HG03159 (cell line): ENCODE results near the gene KRT7.

Experiments used
- ATAC-seq: cut with Tn5 transposase; IDR thresholded peaks from one replicate; pipeline ENCODE4 v1.9.1; 2021; ENCODE audit warnings: mild to moderate bottlenecking, moderate library complexity; ENCODE audit not compliant: unreplicated experiment

The KRT7 gene

DNA sequence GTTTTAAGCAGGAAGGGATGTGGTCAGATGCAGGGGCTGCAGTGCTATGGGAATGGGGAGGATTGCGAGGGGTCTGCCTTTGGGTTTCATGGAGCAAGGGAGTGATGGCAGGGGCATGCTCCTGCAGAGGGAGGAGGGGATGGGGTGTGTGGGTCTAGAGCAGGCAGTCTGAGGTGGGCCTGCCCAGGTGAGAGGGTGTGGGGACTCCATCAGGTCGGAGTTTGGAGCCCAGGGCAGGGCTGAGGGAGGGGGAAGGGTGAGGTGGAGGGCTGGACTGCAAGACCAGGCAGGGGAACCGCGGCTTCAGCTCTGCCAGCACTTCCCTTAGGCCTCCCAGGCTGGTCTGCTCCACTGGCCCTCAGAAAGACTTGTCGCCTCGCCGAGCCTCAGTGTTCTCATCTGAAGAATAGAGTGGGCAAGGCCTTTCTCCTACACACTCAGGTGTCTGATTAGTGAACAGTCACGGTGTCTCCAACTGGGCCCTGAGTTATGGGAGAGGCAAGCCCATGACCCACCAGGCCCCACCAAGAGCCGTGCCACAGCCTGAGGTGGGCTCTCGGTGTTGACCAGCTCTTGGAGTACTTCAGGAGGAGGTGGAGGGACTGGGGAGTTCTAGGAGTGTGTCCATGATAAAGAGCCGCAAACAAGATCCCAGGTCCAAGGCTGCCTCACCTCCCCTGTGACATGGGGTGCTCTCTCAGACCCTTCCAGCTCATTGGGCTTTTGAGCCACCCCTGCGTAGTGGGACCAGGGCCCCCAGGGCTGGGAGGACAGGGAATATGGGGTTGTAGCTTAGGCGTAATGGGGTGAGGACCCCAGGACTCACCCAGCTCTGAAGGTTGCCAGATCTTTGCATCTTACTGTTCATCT lies 21.1 kb upstream of the KRT7 start:
- no peak for ATAC-seq

DNA sequence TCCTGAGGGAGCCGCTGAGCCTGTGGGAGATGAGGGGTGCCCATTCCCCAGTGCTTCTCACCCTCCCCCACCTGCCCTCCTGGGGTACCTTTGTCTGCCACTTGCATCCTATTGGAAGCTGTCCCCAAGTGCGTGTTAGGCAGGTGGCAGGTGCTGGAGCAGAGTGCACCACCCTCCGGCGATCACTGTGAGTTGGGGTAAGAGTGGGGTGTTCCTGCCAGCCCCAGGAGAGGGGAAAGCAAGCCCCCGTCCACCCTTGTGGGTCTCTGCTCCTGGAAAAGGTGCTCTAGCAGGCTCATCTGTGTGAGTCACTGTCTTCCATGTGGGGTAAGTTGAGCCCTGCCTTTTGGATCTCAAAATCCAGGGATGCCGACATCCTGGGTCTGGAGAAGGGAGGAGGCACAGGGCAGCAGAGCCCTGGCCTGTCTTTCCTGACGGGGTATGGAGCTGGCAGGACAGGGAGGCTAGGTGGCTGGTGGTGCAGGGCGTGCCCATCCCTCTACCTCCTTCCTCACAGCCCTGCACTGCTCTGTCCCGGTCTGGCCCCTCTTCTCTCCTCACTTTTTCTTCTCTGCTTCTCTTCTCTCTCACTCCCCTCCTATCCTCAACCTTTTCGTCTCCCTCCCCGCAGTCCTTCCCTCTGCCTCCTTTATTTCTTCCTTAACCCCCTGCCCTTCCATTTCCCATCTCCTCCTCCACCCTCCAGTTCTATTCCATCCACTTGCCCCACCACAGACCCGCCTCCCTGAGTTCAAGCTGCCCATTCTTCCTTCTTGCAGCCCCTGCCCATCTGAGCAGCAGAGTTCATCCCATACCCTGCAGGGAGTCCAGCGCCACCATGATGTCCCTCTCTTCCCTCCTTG lies 20.1 kb upstream of the KRT7 start:
- ATAC-seq: no peak

DNA sequence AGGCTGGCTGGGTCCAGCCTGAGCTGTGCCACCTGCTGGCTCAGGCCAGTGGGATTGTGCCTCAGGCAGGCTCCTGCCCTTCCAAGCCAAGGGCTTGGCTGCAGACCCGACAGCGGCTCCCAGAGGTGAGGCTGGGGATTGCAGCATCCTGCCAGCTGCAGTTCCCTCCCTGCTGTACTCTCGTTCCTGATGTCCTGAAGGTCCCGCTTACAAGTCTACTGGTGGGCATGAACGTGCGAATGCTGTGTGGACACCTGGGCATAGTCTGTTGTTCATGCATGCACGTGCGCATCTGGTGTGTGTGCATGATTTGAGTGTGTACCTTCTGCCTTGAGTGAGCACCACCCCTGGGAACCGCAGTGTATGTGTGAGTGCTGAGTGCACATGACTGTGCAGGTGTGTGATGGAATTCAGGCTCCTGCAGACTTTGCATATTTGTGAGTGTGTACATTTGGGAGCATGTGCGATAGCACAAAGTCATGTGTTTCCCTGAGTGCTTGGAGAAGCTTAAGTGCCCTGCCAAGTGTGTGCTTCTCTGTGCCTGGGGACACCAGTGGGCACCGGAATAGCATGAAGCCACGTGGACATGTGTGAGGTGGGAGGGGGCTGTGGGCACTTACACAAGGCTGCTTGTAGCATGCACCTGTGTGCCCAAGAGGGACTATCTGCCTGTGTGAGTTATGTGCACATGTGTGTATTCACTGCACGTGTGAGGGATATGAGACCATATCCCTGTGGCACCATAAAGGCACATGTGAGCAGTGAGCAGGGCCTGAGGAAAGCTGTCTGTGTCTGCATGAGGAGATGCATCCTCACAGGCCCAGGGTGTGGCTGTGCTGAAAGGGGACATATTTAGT lies 19.3 kb upstream of the KRT7 start:
- no peak for ATAC-seq

DNA sequence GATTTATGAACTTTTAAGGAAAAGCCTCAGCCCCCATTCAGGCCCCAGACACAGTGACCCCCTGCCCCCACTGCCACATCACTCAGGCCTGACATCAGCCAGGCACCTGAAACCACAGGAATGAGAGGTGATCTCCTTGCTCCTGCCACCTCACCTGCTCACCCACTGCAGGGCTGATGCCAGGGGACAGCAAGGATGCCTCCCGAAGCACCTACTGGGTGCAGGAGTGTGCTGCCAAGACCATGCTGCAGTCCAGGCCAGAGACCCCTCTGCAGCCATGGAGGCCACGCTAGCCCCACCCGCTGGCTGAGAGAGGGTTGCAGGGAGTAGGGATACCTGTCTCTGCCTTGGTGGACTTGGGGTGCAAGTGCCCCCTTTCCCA lies 18.6 kb upstream of the KRT7 start:
- no peak for ATAC-seq

DNA sequence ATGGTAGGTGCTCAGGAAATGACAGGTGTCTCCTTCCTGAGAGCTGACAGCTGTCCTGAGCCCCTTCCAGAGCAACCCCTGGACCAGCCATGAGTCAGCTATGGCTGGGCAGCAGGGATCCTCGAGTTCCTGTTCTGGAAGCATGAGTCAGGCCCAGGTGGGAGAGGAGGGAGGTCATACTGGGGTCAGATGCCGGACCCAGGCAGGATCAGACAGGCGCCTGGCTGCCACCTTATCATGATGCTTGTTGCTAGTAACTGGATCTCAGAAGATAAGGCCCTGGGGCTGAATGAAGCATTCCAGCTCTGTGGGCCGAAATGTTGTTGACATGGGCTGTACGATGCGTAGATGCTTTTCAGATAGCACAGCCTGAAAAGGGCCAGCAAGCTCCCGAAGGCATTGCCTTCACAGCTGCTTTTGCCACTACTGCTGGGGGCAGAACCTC lies 17.4 kb upstream of the KRT7 start:
- ATAC-seq: no peak

DNA sequence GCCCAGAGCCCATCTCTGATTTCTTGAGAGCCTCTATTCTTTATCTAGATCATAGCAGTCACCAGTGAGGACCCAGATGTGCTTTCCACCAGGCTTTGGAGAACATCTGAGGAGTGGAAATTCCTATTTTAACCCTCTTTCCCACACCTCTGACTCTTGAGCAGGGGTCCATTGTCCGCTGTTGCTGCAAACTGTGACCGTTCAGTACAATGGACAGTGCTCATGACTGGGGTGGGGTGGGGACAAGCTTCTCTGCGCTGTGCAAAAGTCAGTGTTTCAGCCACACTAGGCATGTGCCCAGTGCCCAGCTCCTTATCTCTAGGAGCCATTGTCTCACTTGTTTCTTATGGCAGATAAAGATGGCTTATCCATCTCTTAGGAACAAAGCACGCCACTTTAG lies 16.9 kb upstream of the KRT7 start:
- no peak for ATAC-seq

DNA sequence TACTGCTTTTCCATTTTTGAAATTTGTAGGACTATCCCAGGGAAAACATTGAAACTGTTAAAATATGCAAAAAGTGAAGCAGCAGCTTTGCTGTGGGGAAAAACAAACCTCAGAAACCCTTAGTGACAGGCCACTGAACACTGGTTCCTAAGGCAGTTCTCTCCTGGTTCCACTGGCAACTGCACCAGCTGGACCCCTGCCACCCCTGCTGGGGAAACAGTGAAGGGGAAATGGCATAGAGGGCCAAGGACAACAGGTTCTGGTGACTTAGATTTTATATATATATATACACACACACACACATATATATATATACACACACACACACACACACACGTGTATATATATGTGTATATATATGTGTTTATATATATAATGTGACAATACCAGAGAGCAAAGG lies 16.2 kb upstream of the KRT7 start:
- ATAC-seq: no peak

DNA sequence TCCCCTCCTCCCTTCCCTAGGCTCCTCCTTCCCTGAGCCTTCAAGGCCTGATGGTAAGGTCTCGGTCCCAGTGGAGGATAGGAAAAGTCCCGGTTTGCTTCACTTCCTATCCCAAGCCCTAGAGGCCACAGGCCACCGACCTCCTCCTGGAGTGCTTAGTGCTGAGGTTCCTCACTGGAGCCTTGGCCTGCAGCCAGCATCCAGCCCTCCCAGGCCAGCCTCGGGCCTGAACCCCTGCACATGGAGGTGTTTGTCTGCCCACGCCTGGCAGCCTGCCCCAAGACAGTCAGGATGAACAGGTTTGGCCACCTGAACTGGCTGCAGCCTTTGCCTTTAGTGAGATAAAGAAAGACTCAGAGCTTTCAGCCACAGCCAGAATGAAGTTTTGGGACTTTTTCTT lies 15.8 kb upstream of the KRT7 start:
- no peak for ATAC-seq

DNA sequence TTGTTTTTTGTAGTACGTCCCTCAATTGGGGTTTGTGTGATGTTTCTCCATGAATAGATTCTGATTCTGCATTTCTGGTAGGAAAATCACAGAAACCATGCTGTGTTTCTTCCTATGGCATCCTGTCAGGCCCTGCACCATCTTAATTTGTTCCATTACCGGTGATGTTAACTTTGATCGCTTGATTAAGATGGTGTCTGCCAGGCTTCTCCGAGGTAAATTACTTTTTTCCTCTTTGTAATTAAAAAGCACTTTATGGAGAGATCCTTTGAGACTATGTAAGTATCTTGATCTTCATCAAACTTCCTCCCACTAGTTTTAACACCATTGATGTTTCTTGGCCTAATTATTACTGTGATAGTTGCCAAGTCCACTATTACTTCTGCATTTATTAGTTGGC lies 15.0 kb upstream of the KRT7 start:
- ATAC-seq: no peak

DNA sequence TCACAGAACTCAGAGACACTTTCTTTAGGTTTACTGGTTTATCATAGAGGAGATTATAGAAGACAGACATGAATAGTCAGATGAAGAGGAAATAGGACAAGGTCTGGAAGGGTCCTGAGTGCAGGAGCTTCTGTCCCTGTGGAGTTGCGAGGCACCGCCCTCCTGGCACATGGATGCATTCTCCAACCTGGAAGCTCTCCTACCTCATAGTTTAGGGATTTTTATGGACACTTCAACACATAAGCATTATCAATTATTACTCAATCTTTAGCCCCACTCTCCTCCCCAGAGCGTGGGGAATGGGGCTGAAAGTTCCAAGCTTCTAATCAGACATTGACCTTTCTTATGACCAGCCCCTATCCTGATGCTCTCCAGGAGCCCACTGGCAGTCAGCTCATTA lies 12.6 kb upstream of the KRT7 start:
- ATAC-seq: no peak

DNA sequence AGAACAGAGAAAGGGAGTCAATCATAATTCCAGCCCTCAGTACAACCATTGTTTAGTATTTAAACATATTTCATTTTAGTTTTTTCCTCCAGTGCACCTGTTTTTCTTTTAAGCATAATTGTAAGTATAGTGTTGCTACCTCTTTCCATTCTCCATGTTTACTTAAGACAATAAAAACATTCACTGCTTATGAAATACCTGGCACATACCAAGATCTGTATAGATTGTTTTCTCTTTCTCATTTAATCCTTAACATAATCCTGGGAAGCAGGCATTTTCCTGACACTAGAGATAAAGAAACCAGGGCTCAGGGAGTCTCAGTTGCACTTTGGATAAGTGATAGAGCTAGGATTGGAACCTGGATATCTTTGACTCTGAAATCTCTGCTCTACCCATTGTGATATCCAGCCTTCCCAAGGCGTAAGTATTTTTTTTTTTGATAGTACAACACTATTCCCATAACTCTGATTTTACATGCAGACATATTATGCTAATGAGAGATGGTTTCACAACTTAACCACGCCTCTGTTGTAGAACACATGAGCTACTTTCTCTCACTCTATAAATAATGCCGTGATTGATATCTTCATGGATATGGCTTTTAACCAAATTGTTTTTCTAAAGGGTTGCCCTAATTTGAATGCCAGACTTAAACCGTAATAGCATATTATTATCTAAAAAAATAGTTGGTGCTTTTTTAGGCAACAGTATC lies 11.8 kb upstream of the KRT7 start:
- ATAC-seq: no peak

DNA sequence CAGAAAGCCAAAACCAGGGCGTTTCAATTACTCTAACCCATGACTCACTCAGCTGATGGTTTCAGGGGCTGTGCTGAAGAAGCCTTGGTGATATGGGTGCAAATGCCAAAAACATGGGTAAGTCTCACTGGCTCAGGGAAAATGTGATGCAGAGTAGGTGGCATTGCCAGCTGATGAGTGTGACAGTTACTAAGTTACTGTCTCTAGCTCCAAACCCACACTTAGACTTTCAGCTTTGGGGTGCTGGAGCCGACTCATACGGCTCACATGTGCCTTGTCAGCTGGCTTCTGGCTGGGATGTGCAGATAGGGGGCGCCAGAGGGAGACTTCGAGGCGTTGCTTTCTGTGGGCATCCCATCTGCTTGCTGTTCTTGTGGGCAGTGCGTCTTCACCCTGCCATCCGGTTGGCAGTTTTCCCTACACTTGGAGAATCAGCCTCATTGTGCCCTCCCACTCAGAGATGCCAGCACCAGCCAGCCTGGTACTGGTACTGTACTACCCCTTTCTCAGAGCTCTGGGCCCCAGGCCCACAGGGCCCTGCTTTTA lies 11.1 kb upstream of the KRT7 start:
- ATAC-seq: no peak

DNA sequence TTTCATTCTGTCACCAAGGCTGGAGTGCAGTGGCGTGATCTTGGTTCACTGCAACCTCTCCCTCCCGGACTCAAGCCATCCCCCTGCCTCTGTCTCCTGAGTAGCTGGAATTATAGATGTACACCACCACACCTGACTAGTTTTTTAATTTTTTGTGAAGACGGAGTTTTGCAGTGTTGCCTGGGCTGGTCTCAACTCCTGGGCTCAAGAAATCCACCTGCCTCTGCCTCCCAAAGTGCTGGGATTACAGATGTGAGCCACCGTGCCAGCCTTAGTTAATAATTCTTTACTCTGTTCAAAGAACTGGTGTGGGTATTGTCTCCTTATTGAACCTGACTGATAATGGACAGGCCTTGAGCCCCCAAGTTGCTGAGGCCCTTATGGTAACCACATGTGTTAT lies 10.4 kb upstream of the KRT7 start:
- no peak for ATAC-seq

DNA sequence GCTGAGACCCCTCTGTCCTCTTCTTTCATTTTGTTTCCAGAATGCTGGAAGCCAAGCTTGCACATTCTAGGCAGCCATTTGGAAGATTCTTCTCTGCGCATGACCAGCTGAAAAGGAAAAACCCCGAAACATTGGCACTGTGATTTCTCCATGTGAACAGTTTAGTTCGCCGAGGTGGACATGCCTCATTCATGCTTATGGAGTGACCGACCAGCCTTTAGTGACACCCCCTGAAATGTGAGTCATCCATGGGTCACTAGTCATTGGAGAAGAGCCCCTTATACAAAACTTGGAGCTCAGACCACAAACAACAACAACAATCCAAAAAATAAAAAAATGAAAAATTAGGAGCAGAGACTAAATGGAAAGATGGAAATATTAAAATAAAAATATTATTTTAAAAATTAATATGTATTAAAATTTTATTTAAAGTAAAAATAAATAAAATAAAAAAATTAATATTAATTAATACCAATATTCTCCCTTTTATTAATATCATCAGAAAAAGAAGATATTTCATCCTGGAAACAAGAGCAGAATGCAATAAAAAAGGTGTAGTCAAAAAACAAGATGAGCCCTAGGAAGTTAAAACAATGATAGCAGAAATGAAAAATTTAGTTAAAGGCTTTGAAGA lies 9.5 kb upstream of the KRT7 start:
- ATAC-seq: no peak

DNA sequence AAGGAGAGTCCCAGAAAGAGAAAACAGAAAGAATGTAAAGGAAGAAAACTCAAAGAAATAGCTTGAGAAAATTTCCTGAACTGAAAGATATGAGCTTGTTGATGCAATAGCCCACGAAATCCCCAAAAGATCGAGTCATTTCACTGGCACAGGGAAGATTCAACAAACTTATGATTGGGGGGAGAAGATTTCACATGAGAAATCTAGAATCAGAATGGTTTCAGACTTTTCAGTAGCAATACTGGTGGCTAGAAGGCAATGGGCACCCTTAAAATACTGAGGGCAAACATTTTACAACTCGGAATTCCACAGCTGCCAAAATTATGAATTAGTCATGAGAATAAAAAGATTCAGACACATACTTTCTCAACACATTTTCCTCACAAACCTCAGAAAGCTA lies 8.9 kb upstream of the KRT7 start:
- no peak for ATAC-seq

DNA sequence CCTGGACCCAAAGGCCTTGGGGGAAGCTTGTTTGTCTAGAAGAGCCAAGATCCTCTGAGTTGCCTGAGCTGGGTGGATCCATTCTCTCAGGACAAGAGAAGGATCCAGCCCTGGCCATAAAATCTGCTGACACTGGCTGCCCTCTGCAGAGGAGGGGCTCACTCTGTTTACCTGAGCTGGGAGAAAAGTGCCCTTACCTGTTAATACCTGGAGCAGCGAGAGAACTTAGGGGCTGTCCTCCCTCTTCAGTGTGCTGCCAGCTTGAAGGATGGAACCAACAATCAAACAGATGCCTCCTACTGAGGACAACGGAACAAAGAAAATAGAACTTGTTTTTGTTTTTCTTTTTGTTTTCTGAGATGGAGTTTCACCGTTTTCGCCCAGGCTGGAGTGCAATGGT lies 7.3 kb upstream of the KRT7 start:
- ATAC-seq: no peak

DNA sequence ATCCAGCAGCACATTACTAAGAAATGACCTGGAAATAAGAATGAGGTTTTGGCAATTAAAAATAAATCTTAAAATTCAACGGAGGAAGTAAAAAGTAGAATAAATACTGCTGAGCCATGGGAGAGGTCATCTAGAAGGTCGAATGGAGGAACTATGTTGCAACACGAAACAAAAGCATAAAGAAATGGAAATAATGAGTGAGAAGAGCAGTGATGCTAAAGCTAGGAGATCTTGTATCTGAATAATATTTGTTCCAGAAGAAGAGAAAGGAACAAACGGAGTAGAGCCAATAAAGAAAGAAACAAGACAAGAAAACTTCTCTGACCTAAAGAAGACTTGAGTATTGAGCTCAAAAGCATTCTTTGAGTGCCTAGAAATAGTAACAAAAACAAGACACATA lies 6.6 kb upstream of the KRT7 start:
- no peak for ATAC-seq

DNA sequence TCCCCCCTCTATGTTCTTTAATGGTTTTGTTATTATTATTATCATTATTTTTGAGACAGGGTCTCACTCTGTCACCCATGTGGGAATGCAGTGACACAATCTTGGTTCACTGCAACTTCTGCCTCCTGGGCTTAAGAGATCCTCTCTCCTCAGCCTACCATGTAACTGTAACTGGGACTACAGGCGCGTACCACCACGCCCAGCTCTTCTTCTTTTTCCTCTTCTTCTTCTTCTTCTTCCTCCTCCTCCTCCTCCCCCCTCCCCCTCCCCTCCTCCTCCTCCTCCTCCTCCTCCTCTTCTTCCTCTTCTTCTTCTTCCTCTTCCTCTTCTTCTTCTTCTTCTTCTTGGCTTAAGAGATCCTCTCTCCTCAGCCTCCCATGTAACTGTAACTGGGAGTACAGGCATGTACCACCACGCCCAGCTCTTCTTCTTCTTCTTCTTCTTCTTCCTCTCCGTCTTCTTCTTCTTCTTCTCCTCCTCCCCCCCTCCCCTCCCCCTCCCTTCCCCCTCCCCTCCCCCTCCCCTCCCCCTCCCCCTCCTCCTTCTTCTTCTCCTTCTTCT lies 5.4 kb upstream of the KRT7 start:
- ATAC-seq: no peak

DNA sequence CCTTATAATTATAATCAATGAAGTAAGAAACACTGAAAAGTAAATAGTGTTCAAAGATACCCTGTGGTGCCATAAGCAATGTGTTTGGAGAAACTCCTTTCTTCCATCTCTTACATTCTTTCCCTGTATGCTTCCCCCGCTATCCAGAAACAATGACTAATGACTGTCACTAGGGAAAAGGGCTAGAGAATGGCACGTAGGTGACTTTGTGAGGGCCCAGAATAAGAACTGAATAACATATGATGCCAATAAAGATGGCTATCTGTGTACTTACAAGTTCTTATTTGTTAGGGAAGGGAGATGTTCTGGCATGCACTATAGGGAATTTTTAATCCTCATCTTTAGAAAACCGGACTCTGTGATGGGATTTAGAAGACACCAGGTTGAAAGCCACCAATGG lies 4.7 kb upstream of the KRT7 start:
- no peak for ATAC-seq

DNA sequence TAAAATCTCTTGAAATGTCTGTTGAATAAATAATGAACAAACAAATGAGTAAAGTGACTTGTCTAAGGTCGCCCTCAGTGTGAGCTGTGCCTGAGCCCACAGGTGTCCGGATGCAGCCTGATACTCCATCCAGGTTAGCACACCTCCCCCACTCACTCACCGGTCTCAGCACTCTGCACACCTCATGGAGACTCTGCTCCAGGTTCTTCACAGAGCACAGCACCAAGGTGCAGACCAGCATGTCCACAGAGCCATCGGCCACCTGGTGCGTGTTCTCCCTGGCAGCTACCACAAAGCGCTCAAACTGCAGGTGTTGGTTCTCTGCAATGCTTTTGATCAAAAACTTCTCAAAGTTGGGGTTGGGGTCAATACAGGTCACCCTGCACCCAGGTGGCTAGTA lies 4.1 kb upstream of the KRT7 start:
- ATAC-seq: no peak
